ENCODE measurements around the gene PRSS12.

Gene PRSS12

DNA sequence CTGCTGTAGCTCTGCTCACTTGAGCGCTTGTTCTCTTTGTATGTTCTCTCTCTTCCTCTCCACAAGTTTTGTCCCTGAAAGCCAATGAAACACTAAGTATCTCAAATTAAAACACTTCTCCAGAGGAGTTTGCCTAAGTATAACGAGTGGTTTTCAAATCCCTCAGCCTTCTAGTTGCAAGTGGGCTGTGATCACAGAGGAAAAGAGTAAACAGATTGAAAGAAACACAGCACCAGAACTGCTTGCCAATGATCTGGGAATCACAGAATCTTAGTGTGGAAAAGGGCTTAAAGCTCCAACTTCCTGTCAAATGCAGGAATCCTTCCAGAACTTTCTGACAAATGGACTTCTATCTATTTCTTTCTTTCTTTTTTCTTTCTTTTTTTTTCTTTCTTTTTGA lies 4.8 kb upstream of the PRSS12 start:
- DNase-seq (ENCODE audit: low spot score), result no peak

- no peak for DNase-seq (ENCODE audit: low spot score)
These were observed 3.9 kb upstream of the PRSS12 start for GRCh38 chr4:118356731-118357130.

- DNase-seq (ENCODE audit: low spot score), result no peak
These were observed 3.3 kb upstream of the PRSS12 start for GRCh38 chr4:118356111-118356510.

DNA sequence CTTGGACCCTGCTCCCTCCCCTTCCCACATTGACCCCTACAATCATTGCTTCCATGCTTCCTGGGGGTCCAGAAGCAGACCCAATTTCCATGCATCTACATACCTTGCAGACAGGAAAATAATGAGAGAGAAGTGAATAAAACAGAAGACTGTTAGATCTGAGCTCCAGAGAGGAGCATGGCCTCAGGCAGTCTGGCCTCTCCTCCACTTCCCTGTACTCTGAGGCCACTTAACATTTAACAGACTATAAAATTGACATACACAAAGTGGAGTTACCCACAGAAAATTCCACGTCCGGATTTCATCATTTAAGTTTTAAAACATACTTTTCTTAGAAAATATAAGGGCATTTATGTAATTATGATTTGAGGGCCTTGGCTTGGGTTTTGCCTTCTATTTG lies 2.1 kb upstream of the PRSS12 start:
- DNase-seq (ENCODE audit: low spot score), result no peak

GRCh38 chr4:118353534-118354030 lies 779 bp upstream of the PRSS12 start:
- no peak for DNase-seq (ENCODE audit: low spot score)

DNA sequence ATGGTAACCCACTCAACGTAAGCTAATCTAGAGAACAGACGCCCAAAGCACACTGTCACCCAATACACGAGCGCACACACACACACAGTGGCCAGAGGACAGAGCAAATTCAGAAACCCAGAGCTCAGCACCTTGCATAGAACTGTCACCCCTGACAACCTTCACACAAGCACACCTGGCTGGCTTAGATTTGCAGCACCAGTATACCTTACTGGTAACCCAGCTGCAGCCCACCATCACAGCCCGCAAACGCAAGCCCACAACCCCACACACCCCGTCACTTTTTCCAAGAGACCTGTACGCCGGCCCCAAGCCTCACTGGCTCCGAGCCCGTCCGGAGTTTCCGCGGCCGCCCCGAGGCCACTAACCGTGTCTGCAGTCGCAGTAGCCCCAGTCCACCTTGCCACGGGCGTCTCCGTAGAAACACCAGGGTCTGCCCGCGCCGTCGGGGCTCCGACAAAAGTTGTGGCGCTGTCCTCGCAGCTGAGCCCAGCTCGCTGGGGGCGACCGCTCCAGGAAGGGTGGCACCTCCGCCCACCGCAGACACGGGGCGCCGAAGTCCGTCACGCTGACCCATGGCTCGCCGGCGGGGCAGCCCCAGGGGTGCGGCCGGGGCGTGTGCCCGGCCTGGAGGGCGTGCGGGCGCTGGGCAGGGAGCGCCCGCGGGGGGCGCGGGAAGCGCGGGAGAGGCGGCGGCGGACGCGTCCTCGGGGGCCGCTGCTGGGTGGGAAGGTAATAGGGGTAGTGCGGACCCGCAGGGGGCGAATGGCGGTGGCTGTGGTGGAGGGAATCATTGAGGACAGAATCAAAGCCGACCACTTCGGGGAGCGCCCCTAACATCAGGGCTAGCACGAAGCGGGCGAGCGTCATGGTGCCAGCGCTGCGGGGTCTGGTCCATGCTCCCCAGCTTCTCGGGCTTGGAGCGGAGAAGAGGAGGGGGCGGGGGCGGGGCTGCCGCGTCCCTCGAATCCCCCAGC lies 664 bp downstream of the PRSS12 start:
- peak; percentile 68 for DNase-seq (ENCODE audit: low spot score)

DNA sequence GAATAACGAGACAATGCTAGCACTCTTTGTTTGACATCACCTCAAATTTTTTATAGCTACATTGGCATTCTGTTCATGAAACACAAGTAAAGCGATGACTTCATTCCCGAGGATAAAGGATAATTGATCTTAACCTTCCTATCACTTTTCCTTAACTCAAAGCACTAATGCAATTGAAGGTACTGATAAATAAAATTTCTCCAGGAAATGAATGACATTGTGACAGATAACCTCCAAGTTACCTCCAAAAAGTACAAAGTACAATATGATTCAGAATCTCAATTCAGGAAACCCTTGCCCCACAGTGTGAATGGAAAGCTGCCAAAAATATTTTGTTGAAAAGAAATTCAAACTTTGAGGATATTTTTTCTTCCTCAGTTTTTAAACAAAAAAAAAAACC lies 1.8 kb downstream of the PRSS12 start:
- DNase-seq (ENCODE audit: low spot score), result no peak

- DNase-seq (ENCODE audit: low spot score), result no peak
These were observed 3.9 kb downstream of the PRSS12 start for GRCh38 chr4:118348886-118349285.

DNA sequence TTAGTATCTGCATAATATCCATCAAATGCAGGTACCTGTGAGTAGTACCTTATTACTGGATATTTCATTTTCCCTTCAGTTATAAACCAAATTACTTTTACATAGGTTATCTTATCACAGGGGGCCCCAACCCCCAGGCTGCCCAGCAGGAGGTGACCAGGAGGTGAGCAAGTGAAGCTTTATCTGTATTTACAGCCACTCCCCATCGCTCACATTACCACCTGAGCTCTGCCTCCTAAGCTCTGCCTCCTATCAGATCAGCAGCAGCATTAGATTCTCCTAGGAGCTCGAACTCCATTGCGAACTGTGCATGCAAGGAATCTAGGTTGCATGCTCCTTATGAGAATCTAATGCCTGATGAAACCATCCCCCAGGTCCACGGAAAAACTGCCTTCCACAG lies 6.3 kb downstream of the PRSS12 start:
- no peak for DNase-seq (ENCODE audit: low spot score)

GRCh38 chr4:118345813-118346212 lies 7.0 kb downstream of the PRSS12 start:
- no peak for DNase-seq (ENCODE audit: low spot score)

DNA sequence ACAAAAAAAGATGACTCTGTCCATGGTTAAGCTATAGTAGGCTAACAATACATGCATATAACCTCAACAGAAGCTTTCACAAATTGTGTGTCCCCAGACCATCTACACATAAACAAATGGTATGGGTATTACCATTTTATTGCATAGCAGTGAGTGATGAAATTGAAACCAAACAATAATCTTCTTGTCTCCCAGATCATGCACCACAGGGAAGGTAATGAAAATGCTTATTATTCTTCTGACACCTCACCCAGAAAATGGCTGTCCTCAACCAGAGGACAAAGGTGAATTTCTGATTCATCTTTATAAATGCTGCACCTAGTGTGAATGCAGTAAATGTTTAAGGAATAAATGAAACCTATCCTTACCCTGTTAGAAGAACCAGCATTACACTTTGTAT lies 8.0 kb downstream of the PRSS12 start:
- DNase-seq (ENCODE audit: low spot score), result no peak

DNA sequence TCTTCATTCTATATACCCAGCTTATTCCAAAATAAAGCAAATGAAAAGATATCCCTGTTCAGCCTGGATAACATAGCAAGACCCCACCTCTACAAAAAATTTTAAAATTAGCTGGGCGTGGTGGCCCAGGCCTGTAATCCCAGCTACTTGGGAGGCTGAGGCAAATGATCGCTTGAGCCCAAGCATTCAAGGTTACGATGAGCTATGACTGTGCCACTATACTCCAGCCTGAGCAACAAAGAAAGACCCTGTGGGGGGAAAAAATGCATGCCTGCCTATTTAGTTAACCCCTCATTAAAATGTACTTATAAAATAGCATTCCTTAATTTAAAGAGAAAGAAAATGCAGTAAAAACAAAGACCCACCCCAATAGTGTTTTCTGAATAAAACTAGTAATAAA lies 9.3 kb downstream of the PRSS12 start:
- DNase-seq (ENCODE audit: low spot score), result no peak

GRCh38 chr4:118340109-118340508 lies 12.7 kb downstream of the PRSS12 start:
- DNase-seq (ENCODE audit: low spot score), result no peak

- no peak for DNase-seq (ENCODE audit: low spot score)
These were observed 13.6 kb downstream of the PRSS12 start for GRCh38 chr4:118338981-118339765.

- DNase-seq (ENCODE audit: low spot score), result no peak
These were observed 14.3 kb downstream of the PRSS12 start for GRCh38 chr4:118338518-118338917.

DNA sequence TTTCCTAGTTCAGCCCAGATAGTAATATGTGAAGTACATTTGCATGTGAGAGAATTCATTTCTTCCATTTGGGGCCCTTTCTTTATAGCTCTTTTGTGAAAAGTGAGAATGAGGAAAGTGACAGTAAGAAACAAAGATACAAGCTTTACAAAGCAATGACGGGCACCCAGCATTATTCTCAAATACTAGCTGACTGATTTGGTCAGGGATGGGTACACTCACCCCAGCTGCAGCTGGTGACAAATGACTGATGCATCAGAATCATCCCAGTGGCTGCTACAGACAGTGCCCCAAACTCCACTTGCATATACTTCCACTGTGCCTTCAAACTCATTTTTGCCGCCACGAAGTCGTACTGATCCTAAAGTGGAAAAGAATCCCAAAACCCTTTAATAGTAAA lies 14.8 kb downstream of the PRSS12 start:
- DNase-seq (ENCODE audit: low spot score), result no peak

- DNase-seq (ENCODE audit: low spot score), result no peak
These were observed 17.0 kb downstream of the PRSS12 start for GRCh38 chr4:118335774-118336173.

- no peak for DNase-seq (ENCODE audit: low spot score)
These were observed 17.5 kb downstream of the PRSS12 start for GRCh38 chr4:118335324-118335723.

GRCh38 chr4:118331352-118331751 lies 21.5 kb downstream of the PRSS12 start:
- DNase-seq (ENCODE audit: low spot score), result no peak

GRCh38 chr4:118329849-118330248 lies 23.0 kb downstream of the PRSS12 start:
- DNase-seq (ENCODE audit: low spot score), result no peak

DNA sequence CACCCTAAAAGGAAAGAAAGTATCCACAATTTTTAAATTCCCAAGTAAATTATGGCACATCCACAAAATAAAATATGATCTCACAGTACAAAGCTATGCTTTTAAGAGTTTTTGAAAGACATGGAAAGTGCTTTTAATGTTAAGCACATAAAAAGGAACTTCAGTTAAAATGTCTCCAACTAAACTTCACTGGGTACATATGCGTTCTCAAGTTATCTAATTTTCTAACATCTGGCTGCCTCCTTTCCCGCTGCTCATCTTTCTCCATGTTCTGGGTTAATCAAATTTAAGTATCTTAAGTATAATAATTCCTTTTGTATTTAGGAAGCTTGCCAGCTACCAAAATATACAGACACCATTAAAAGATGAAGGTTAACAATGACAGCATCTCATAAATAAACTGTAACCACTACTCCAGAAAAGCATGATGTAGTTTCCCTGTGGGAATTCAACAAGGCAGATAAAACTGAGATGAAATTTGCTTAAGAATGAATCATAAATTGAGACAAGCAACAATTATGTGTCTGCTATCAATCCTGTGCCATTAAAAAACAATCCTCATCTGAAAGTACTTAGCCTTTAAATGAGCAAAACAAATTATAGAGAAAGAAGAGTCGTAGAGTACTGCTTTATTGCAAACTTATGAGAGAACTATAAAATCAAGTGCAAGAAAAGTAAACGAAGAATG lies 25.1 kb downstream of the PRSS12 start:
- DNase-seq (ENCODE audit: low spot score), result no peak

DNA sequence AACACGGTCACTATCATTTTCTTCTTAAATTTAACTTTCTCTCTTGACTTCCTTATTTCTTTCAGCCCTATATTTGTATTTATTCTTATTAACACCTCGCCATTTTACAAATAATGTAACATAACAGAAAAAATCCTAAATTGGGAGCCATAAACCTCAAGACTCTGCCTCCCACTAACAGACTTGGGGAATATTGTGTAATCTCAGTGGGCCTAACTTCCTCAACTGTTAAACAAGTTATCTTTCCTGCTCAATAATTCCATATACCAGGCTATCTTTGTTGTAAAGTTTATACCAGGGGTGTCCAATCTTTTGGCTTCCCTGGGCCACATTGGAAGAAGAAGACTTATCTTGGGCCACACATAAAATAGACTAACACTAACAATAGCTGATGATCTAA lies 26.2 kb downstream of the PRSS12 start:
- no peak for DNase-seq (ENCODE audit: low spot score)
